OCI-LY7 (cell line): ENCODE measurements around the gene DMRTA1.

Experiments
- EZH2phosphoT487 ChIP-seq: fragments of 200-600 bp; sonication (generic); IDR thresholded peaks from 2 replicates; pipeline ENCODE4 v1.6.1; 2018; ENCODE audit warnings: low read depth, borderline replicate concordance, mild to moderate bottlenecking, mixed run types, antibody characterized with exemption, low read length, moderate library complexity, mixed read lengths
- TF ChIP-seq, protein P1 (sequence below): fragments of 200-600 bp; sonication (generic); conservative IDR thresholded peaks from 2 replicates; pipeline ENCODE4 v1.5.1; 2014; ENCODE audit warnings: mild to moderate bottlenecking, antibody characterized with exemption, low read length, moderate library complexity, mixed read lengths

GRCh38 chr9:22427226-22427880 is 19.3 kb upstream of the DMRTA1 start:
- TF ChIP-seq, protein P1, sequence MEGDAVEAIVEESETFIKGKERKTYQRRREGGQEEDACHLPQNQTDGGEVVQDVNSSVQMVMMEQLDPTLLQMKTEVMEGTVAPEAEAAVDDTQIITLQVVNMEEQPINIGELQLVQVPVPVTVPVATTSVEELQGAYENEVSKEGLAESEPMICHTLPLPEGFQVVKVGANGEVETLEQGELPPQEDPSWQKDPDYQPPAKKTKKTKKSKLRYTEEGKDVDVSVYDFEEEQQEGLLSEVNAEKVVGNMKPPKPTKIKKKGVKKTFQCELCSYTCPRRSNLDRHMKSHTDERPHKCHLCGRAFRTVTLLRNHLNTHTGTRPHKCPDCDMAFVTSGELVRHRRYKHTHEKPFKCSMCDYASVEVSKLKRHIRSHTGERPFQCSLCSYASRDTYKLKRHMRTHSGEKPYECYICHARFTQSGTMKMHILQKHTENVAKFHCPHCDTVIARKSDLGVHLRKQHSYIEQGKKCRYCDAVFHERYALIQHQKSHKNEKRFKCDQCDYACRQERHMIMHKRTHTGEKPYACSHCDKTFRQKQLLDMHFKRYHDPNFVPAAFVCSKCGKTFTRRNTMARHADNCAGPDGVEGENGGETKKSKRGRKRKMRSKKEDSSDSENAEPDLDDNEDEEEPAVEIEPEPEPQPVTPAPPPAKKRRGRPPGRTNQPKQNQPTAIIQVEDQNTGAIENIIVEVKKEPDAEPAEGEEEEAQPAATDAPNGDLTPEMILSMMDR: no peak
- TF ChIP-seq EZH2phosphoT487: no peak
